GM12878 (cell line): ENCODE results near the gene MPHOSPH9. TPM values are rescaled to one million over a fixed set of nuclear protein-coding genes. Genes with fewer than 3 reads are reported as not detected.

Experiments used
- BCL11A ChIP-seq: IDR thresholded peaks from 2 replicates; pipeline ENCODE4 v1.6.1; 2011; ENCODE audit warnings: low read depth, low read length
- BHLHE40 ChIP-seq, 2 experiments: fragments of 450-650 bp in 1 of 2; IDR thresholded peaks; 2 replicates each; pipeline ENCODE4 v1.6.1; 2011 to 2017; ENCODE audit warnings: low read depth in 2 of 2, borderline replicate concordance in 1 of 2, improper control_type of control experiment in 1 of 2, low read length in 1 of 2, mild to moderate bottlenecking in 1 of 2
- RFX5 ChIP-seq: IDR thresholded peaks from 2 replicates; pipeline ENCODE4 v1.6.1; 2011; ENCODE audit warnings: low read depth, low read length, improper control_type of control experiment
- YBX1 ChIP-seq: fragments of 450-650 bp; IDR thresholded peaks from 2 replicates; pipeline ENCODE4 v1.6.1; 2016; ENCODE audit warnings: antibody characterized with exemption
- ZNF217 ChIP-seq: fragments of 450-650 bp; IDR thresholded peaks from 2 replicates; pipeline ENCODE4 v1.6.1; 2017; ENCODE audit warnings: antibody characterized with exemption, mild to moderate bottlenecking
- ZNF384 ChIP-seq: IDR thresholded peaks from 2 replicates; pipeline ENCODE4 v1.6.1; 2012; ENCODE audit warnings: low read depth, mild to moderate bottlenecking, low read length, improper control_type of control experiment, borderline replicate concordance
- ZZZ3 ChIP-seq: IDR thresholded peaks from 2 replicates; pipeline ENCODE4 v1.6.1; 2011; ENCODE audit warnings: low read depth; ENCODE audit not compliant: control insufficient read depth, insufficient read length
- polyA plus RNA-seq, 11 experiments: library from polyadenylated mRNA; depleted of rRNA in 4 of 11; unstranded in 6 of 11; stranded (reverse) in 5 of 11; fragments of >200 nt; fragmentation: Nextera tagmentation in 4 of 11; fragmentation: Illumina TruSeq in 1 of 11; extraction: Ambion mirVana in 4 of 11; extraction: Trizol in 1 of 11; gene quantifications; 1 replicate in 1 of 11; 2 replicates in 10 of 11; pipeline versions ENCODE4 v1.2.1 to v1.2.3, GENCODE V29; 2011 to 2016; ENCODE audit warnings: inconsistent platforms in 2 of 11, missing spikeins in 2 of 11, low read depth in 1 of 11
- total RNA-seq, 4 experiments: library from RNA; depleted of rRNA in 3 of 4; stranded (reverse); fragments of >200 nt in 3 of 4; fragmentation: Illumina TruSeq in 1 of 4; extraction: Trizol in 1 of 4; gene quantifications; 2 replicates each; pipeline versions ENCODE4 v1.2.1 to v1.2.3, GENCODE V29; 2013 to 2021
- TF ChIP-seq, protein P1 (sequence below): fragments of 450-650 bp; IDR thresholded peaks from 2 replicates; pipeline ENCODE4 v1.6.1; 2017; ENCODE audit warnings: antibody characterized with exemption, mild to moderate bottlenecking, moderate library complexity
- TF ChIP-seq, protein P2 (sequence below): fragments of 150-350 bp; IDR thresholded peaks from 2 replicates; pipeline ENCODE4 v1.6.1; 2014; ENCODE audit warnings: mild to moderate bottlenecking, low read depth, low read length
- TF ChIP-seq, protein P3 (sequence below): IDR thresholded peaks from 2 replicates; pipeline ENCODE4 v1.6.1; 2011; ENCODE audit warnings: borderline replicate concordance, low read depth, mild to moderate bottlenecking, moderate library complexity, low read length; ENCODE audit not compliant: insufficient read depth, poor library complexity, severe bottlenecking

MPHOSPH9 gene
- total and polyA plus RNA-seq, 10 of the 15 experiments (the other 5 are each of a cell fraction or from before 2014, with no cell fraction given): 11.5 to 72.2 (median 45.7) TPM

DNA sequence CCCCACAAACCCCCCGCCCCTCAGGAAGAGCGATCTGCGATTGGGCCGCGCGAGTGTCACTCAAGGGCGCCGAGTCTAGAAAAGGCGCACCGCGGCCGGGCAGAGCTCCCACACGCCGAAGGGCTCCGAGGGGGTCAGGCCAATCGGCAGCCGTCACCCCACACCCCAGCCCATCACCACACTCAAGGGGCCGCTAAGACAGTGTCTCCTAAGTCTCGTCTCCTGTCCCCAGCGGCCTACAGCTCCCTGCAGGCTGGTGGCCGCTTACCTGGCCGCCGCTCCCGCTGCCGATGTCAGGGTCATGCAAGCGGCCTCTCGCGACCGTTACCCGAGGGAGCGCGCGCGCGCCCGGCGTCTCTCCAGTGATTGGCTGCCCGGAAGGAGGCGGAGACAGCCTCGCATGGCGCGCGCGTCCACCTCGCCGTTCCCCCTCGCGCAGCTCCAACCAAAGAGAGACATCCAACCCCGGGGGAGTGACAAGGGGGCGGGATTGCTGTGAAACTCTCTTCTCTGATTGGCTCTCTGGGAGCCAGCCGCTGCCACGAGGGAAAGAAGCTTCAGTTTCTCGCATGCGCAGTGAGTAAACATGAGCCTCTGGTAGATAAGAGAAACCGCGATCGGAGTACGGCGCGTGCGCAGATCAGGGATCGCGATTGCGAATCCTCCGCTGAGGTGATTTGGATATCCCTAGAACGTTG is at the start of gene MPHOSPH9, which contains the start of gene MTRFR (continued):
- TF ChIP-seq, protein P1, sequence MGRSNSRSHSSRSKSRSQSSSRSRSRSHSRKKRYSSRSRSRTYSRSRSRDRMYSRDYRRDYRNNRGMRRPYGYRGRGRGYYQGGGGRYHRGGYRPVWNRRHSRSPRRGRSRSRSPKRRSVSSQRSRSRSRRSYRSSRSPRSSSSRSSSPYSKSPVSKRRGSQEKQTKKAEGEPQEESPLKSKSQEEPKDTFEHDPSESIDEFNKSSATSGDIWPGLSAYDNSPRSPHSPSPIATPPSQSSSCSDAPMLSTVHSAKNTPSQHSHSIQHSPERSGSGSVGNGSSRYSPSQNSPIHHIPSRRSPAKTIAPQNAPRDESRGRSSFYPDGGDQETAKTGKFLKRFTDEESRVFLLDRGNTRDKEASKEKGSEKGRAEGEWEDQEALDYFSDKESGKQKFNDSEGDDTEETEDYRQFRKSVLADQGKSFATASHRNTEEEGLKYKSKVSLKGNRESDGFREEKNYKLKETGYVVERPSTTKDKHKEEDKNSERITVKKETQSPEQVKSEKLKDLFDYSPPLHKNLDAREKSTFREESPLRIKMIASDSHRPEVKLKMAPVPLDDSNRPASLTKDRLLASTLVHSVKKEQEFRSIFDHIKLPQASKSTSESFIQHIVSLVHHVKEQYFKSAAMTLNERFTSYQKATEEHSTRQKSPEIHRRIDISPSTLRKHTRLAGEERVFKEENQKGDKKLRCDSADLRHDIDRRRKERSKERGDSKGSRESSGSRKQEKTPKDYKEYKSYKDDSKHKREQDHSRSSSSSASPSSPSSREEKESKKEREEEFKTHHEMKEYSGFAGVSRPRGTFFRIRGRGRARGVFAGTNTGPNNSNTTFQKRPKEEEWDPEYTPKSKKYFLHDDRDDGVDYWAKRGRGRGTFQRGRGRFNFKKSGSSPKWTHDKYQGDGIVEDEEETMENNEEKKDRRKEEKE: no peak
- no peak for TF ChIP-seq ZNF384
- TF ChIP-seq ZZZ3: no peak
- TF ChIP-seq, protein P2, sequence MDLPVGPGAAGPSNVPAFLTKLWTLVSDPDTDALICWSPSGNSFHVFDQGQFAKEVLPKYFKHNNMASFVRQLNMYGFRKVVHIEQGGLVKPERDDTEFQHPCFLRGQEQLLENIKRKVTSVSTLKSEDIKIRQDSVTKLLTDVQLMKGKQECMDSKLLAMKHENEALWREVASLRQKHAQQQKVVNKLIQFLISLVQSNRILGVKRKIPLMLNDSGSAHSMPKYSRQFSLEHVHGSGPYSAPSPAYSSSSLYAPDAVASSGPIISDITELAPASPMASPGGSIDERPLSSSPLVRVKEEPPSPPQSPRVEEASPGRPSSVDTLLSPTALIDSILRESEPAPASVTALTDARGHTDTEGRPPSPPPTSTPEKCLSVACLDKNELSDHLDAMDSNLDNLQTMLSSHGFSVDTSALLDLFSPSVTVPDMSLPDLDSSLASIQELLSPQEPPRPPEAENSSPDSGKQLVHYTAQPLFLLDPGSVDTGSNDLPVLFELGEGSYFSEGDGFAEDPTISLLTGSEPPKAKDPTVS: no peak
- TF ChIP-seq RFX5: peak; percentile 53; the same call in 1 of the 2 replicates
- no peak for TF ChIP-seq YBX1
- no peak for TF ChIP-seq ZNF217
- TF ChIP-seq, protein P3, sequence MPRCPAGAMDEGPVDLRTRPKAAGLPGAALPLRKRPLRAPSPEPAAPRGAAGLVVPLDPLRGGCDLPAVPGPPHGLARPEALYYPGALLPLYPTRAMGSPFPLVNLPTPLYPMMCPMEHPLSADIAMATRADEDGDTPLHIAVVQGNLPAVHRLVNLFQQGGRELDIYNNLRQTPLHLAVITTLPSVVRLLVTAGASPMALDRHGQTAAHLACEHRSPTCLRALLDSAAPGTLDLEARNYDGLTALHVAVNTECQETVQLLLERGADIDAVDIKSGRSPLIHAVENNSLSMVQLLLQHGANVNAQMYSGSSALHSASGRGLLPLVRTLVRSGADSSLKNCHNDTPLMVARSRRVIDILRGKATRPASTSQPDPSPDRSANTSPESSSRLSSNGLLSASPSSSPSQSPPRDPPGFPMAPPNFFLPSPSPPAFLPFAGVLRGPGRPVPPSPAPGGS: peak; percentile 20
- peak in 1 of 2 experiments; percentile 57; a peak in 2 of 4 replicates for TF ChIP-seq BHLHE40 (IDR thresholded peaks at IDR 0.05; ENCODE audit: borderline replicate concordance in 1 of 2, low read depth in 2 of 2, low read length in 1 of 2)
- TF ChIP-seq BCL11A: no peak
